ENCODE measurements around the gene HHAT.

HHAT gene

DNA sequence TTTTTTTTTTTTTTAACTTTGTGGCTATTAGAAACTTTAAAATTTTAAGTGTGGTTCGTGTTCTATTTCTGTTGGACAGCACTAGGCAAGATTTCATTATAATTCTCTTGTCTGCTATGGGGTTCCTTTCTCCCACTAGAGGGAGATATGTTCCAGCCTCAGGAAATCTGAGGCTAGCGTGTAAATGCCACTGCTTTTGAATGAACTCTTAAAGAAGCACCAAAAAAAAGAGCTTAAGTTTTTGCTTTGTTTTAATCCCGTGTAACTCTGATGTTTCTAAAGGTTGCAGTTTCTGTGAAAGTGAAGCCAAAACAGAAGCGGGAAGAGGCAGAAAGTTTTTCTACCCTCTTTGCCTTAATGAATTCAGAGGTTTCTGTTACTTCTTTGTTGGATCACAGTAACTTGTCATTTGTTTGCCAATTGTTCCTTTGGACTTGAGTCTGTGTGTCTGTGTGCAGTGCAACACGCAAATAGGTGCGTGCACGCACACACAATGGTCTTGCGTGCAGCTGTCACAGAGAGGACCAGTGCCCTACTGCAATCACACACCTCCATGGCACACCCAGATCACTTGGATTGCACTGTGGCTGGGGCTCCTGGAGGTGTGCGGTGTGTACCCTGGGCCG is 32.3 kb downstream of the HHAT start:
- no peak for DNase-seq

- no peak for DNase-seq
Observed at GRCh38 chr1:210361665-210362064, 33.0 kb downstream of the HHAT start.

- DNase-seq = no peak
Observed at GRCh38 chr1:210362526-210362925, 33.8 kb downstream of the HHAT start.

DNA sequence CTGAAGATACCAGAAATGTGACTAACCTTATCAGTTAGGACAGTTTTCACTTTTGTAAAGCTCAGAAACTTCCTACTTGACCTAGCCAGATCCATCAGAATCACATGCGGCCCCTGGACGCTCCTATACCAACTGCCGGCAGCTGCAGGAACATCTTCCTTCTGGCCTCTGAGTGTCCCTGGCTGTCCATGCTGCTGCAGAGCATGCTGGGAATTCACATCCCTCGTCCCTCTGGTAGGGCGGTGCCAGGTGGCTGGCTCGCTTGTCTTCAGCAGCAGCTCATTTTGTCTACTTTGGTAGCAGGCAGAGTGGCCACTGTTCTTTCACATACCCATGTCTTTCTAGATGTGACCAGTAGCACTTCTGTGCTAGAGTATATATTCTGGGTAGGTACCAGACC is 34.4 kb downstream of the HHAT start:
- no peak for DNase-seq

- no peak for DNase-seq
Observed at GRCh38 chr1:210364479-210364878, 35.8 kb downstream of the HHAT start.

GRCh38 chr1:210366767-210367166 is 38.1 kb downstream of the HHAT start:
- DNase-seq = no peak

DNA sequence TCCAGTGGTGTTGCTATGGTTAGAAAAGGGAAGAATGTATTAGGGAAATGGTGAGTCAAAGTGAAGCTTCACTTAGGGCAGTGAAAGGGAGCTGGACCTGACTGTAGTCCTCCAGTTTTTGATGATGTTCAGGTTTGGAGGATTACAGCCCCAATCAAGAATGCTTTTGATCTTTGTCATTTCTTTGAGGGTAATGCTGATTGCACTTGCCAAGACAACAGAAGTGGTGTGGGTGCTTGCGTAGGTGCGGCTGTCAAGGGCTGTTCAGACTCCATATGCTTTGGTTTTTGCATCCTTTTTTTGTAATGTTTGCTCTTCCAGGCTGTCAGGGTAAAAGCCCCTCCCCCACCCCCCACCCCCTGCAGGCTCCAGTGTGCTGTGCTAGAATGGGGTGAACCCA is 38.9 kb downstream of the HHAT start:
- DNase-seq = no peak

DNA sequence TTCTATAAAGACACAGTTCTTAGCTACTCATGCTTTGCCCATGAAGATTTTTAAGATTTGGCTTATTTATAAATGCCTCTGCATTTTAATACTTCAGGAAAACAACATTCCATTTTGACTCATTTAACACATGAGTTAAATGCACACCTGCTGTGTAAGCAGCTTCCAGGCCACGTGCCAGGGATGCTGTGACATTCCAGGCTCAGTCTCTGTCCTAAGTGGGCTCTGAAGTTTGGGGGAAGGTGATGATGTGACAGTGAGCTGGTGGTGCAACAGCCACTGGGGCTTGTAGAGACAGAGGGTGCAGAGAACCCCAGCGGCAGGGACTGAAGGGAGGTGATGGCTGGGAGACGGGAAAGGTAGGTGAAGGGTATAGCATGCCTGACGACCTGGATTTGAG is 40.7 kb downstream of the HHAT start:
- no peak for DNase-seq

- no peak for DNase-seq
Observed at GRCh38 chr1:210371916-210372315, 43.2 kb downstream of the HHAT start.

- DNase-seq = no peak
Observed at GRCh38 chr1:210372491-210372890, 43.8 kb downstream of the HHAT start.

DNA sequence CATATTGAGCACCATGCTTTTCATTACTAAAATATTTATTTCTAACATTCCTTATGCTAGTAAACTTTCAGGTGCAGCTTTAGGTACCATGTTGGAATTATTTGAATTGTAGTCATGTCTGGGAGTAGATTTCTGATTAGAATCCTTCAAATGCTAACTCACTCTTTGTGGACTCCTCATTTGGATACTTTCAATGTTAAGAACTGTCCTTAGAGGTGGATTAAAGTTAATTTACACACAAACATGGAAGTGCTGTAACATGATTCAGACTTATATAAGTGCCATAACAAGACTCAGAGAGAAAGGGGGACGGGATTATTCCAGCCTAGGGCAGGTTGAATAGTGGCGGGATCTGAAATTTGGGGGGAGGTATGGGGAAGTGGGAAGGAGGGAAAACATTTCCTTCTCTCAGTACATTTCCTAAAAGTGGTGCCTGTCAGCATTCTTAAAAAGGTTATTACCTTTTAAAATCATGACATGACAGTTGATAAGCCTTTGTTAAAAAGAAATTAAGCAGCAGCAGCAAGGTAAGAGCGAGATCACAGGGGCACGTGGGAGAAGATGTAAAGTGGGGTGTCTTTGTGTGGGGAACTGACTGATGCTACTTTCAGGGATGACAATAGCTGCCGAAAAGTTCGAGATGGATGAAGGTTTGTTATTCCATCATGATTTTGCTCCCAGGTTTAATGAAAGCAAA is 44.4 kb downstream of the HHAT start:
- no peak for DNase-seq

DNA sequence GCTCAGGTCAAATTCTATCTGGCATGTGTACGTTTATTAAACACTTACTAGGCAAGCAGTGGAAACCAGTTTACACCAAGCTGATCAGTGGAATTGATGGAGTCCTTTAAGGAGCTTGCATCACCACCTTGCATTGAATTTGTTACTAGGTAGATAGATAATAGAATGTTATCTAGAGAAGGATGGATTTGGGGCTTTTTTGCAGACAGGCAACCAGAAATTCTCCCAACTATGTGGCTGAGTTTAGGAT is 44.9 kb downstream of the HHAT start:
- no peak for DNase-seq

- peak; percentile 11 for DNase-seq
Observed at GRCh38 chr1:210373878-210374599, 45.3 kb downstream of the HHAT start.

- DNase-seq = no peak
Observed at GRCh38 chr1:210374600-210374953, 45.9 kb downstream of the HHAT start.

- DNase-seq = no peak
Observed at GRCh38 chr1:210376836-210377372, 48.2 kb downstream of the HHAT start.

GRCh38 chr1:210377731-210378333 is 49.1 kb downstream of the HHAT start:
- no peak for DNase-seq

GRCh38 chr1:210378736-210379135 is 50.0 kb downstream of the HHAT start:
- no peak for DNase-seq

- no peak for DNase-seq
Observed at GRCh38 chr1:210381934-210382333, 53.2 kb downstream of the HHAT start.

- no peak for DNase-seq
Observed at GRCh38 chr1:210384625-210385024, 55.9 kb downstream of the HHAT start.

DNA sequence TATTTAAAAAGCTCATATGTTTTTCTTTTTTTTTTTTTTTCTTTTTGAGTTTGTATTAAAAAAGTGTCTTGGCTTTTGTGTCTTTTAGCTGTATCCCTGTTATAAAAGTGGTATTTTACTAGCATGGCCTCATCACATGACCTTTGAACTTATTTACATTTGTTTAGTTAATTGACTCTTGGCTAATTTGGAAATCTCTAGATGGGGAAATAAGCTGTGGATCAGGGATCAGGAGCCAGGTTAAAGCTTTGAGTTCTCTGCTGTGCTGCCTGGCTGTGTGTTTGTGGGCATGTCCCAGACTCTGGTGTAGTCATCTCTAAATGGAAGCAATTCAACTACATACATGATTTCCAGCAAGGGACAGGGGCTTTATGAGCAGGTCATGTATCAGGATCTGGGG is 56.5 kb downstream of the HHAT start:
- DNase-seq = no peak

- DNase-seq = no peak
Observed at GRCh38 chr1:210394281-210394821, 65.6 kb downstream of the HHAT start.

GRCh38 chr1:210396541-210396940 is 67.8 kb downstream of the HHAT start:
- DNase-seq = no peak

- no peak for DNase-seq
Observed at GRCh38 chr1:210397252-210397651, 68.5 kb downstream of the HHAT start.

GRCh38 chr1:210397681-210398080 is 69.0 kb downstream of the HHAT start:
- no peak for DNase-seq
